K562 (cell line): ENCODE results near the gene NFIC. TPM values are rescaled to one million over a fixed set of nuclear protein-coding genes. Genes with fewer than 3 reads are reported as not detected.

Source experiments
- ARID2 ChIP-seq: fragments of 450-650 bp; IDR thresholded peaks from 2 replicates; pipeline ENCODE4 v1.6.1; 2017; ENCODE audit warnings: antibody characterized with exemption, mild to moderate bottlenecking
- CBX3 ChIP-seq, 2 experiments: IDR thresholded peaks; 1 replicate in 1 of 2; 2 replicates in 1 of 2; pipeline ENCODE4 v1.6.1; 2012; ENCODE audit warnings: inconsistent platforms in 2 of 2, low read length in 2 of 2, borderline replicate concordance in 1 of 2, control low read depth in 1 of 2
- CSDE1 ChIP-seq, 2 experiments: fragments of 450-650 bp; IDR thresholded peaks; 2 replicates each; pipeline ENCODE4 v1.6.1; 2016; ENCODE audit warnings: mild to moderate bottlenecking in 1 of 2
- GATA2 ChIP-seq: sonication (generic); formaldehyde crosslinking; IDR thresholded peaks from 2 replicates; pipeline ENCODE4 v1.4.0; 2020; ENCODE audit warnings: mild to moderate bottlenecking, missing genetic modification reagents
- KDM2B ChIP-seq: fragments of 250-450 bp; sonication (Bioruptor Pico); IDR thresholded peaks from 2 replicates; pipeline ENCODE4 v1.8.0; 2021; ENCODE audit warnings: mild to moderate bottlenecking, moderate library complexity
- MAFK ChIP-seq: IDR thresholded peaks from 2 replicates; pipeline ENCODE4 v1.6.1; 2011; ENCODE audit warnings: low read length, improper control_type of control experiment
- POLR2A ChIP-seq: fragments of 450-650 bp; conservative IDR thresholded peaks from 2 replicates; pipeline ENCODE4 v1.6.1; 2016
- RB1 ChIP-seq: fragments of 450-650 bp; IDR thresholded peaks from 2 replicates; pipeline ENCODE4 v1.6.1; 2017; ENCODE audit warnings: low read depth, mild to moderate bottlenecking
- RCOR1 ChIP-seq, 2 experiments: IDR thresholded peaks; 2 replicates each; pipeline ENCODE4 v1.6.1; 2012; ENCODE audit warnings: low read depth in 2 of 2, low read length in 2 of 2, borderline replicate concordance in 1 of 2, improper control_type of control experiment in 1 of 2
- RREB1 ChIP-seq: fragments of 250-450 bp; sonication (Bioruptor Pico); IDR thresholded peaks from 2 replicates; pipeline ENCODE4 v1.4.0; 2020
- SETDB1 ChIP-seq: IDR thresholded peaks from one replicate; pipeline ENCODE4 v1.6.1; 2012; ENCODE audit warnings: low read length, control low read depth, inconsistent platforms
- SREBF1 ChIP-seq: fragments of 150-350 bp; IDR thresholded peaks from 2 replicates; pipeline ENCODE4 v1.6.1; 2014; ENCODE audit warnings: antibody characterized with exemption, low read depth, low read length, borderline replicate concordance
- THRAP3 ChIP-seq: fragments of 450-650 bp; IDR thresholded peaks from 2 replicates; pipeline ENCODE4 v1.6.1; 2016; ENCODE audit warnings: mild to moderate bottlenecking, inconsistent platforms, borderline replicate concordance
- THRB ChIP-seq: fragments of 450-650 bp; formaldehyde crosslinking; conservative IDR thresholded peaks from 2 replicates; pipeline ENCODE4 v1.4.0; 2022; ENCODE audit warnings: mild to moderate bottlenecking, missing genetic modification characterization
- ZNF146 ChIP-seq: IDR thresholded peaks from one replicate; pipeline ENCODE4 v1.6.1; 2018; ENCODE audit warnings: missing compliant biosample characterization; ENCODE audit not compliant: unreplicated experiment
- ZNF280A ChIP-seq: fragments of 450-650 bp; IDR thresholded peaks from 2 replicates; pipeline ENCODE4 v1.6.1; 2018; ENCODE audit warnings: mild to moderate bottlenecking, low read depth; ENCODE audit not compliant: partially characterized antibody
- ZNF347 ChIP-seq: fragments of 450-650 bp; formaldehyde crosslinking; IDR thresholded peaks from 2 replicates; pipeline ENCODE4 v1.4.0; 2020; ENCODE audit warnings: low read depth, mild to moderate bottlenecking, moderate library complexity
- ZNF431 ChIP-seq: sonication (generic); formaldehyde crosslinking; IDR thresholded peaks from 2 replicates; pipeline ENCODE4 v1.8.0; 2022; ENCODE audit warnings: mild to moderate bottlenecking, missing genetic modification reagents
- polyA plus RNA-seq, 8 experiments: library from polyadenylated mRNA; depleted of rRNA in 4 of 8; stranded (reverse) in 5 of 8; unstranded in 3 of 8; fragments of >200 nt; fragmentation: Nextera tagmentation in 2 of 8; fragmentation: Illumina TruSeq in 1 of 8; extraction: Ambion mirVana in 2 of 8; extraction: Trizol in 1 of 8; gene quantifications; 2 replicates each; pipeline versions ENCODE4 v1.2.1 to v1.2.3, GENCODE V29; 2011 to 2014; ENCODE audit warnings: inconsistent platforms in 1 of 8, missing spikeins in 1 of 8
- total RNA-seq, 7 experiments: library from RNA; depleted of rRNA in 6 of 7; stranded (reverse); fragments of >200 nt in 6 of 7; fragmentation: Illumina TruSeq in 2 of 7; extraction: Trizol in 2 of 7; gene quantifications; 2 replicates each; pipeline versions ENCODE4 v1.2.1 to v1.2.3, GENCODE V29; 2011 to 2021; ENCODE audit warnings: low replicate concordance in 1 of 7
- TF ChIP-seq, protein P1 (sequence below): sonication (generic); formaldehyde crosslinking; IDR thresholded peaks from 2 replicates; pipeline ENCODE4 v1.8.0; 2022; ENCODE audit warnings: mild to moderate bottlenecking, missing genetic modification reagents

Gene NFIC
- total and polyA plus RNA-seq, 9 of the 15 experiments (the other 6 are each of a cell fraction or from before 2014, with no cell fraction given): 0.71 to 62.1 (median 6.9) TPM

GRCh38 chr19:3359015-3359918, 7.1 kb upstream of the NFIC start (continued):
- TF ChIP-seq THRB (CRISPR knock-in tag): no peak
- no peak for TF ChIP-seq MAFK
- no peak for TF ChIP-seq RREB1 (CRISPR knock-in tag)
- no peak for TF ChIP-seq ZNF347 (CRISPR knock-in tag)
- TF ChIP-seq GATA2: no peak
- no peak for TF ChIP-seq ZNF146 (CRISPR knock-in tag)
- TF ChIP-seq CSDE1 (IDR thresholded peaks at IDR 0.05): no peak
- no peak for TF ChIP-seq CBX3 (IDR thresholded peaks at IDR 0.05; ENCODE audit: borderline replicate concordance in 1 of 2, low read length in 2 of 2)
- TF ChIP-seq, protein P1, sequence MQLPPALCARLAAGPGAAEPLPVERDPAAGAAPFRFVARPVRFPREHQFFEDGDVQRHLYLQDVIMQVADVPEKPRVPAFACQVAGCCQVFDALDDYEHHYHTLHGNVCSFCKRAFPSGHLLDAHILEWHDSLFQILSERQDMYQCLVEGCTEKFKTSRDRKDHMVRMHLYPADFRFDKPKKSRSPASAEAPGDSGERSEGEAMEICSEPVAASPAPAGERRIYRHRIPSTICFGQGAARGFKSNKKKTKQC (CRISPR knock-in tag): 0 out of 2 replicates have a peak, but pooled peaks have one; percentile 30
- TF ChIP-seq ZNF280A: no peak
- no peak for TF ChIP-seq ZNF431
- TF ChIP-seq SETDB1: no peak
- TF ChIP-seq SREBF1: no peak
- TF ChIP-seq ARID2: no peak
- no peak for TF ChIP-seq KDM2B
- TF ChIP-seq RCOR1 (IDR thresholded peaks at IDR 0.05; ENCODE audit: borderline replicate concordance in 1 of 2, low read depth in 2 of 2, low read length in 2 of 2): peak in 1 of 2 experiments; percentile 15; a peak in 1 of 4 replicates
- peak; percentile 13; the same call in 1 of the 2 replicates for TF ChIP-seq RB1
- no peak for TF ChIP-seq THRAP3
- peak; percentile 18; the same call in 1 of the 2 replicates for TF ChIP-seq POLR2A
